Measurements from ENCODE around the gene HNRNPM.
"Not testable (repeated sequence)": the region's sequence is repeated elsewhere in the genome, so short reads cannot be mapped to it uniquely, and the experiment has no call there.

DNA sequence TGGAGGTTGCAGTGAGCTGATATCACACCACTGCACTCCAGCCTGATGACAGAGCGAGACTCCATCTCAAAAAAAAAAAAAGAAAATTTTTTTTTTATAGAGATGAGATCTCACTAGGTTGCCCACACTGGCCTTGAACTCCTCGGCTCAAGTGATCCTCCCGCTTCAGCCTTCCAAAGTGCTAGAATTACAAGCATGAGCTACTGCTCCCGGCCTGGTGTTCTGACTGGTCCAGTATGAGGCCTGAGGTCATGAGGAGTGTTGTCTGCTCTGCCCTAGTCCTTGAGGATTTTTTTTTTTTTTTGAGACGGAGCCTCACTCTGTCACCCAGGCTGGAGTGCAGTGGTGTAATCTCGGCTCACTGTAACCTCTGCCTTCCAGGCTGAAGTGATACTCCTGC lies 19.4 kb upstream of the HNRNPM start:
- TF ChIP-seq POLR2AphosphoS5, POLR2A (IDR thresholded peaks at IDR 0.05): not testable (repeated sequence)
- TF ChIP-seq, protein P1, sequence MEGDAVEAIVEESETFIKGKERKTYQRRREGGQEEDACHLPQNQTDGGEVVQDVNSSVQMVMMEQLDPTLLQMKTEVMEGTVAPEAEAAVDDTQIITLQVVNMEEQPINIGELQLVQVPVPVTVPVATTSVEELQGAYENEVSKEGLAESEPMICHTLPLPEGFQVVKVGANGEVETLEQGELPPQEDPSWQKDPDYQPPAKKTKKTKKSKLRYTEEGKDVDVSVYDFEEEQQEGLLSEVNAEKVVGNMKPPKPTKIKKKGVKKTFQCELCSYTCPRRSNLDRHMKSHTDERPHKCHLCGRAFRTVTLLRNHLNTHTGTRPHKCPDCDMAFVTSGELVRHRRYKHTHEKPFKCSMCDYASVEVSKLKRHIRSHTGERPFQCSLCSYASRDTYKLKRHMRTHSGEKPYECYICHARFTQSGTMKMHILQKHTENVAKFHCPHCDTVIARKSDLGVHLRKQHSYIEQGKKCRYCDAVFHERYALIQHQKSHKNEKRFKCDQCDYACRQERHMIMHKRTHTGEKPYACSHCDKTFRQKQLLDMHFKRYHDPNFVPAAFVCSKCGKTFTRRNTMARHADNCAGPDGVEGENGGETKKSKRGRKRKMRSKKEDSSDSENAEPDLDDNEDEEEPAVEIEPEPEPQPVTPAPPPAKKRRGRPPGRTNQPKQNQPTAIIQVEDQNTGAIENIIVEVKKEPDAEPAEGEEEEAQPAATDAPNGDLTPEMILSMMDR (IDR thresholded peaks at IDR 0.05): not testable (repeated sequence)
